Measurements from ENCODE around the gene DYNC1H1. TPM values are rescaled to one million over a fixed set of nuclear protein-coding genes. Genes with fewer than 3 reads are reported as not detected.

The DYNC1H1 gene
- total RNA-seq, 1 donor from 2014 or later: 496 TPM

DNA sequence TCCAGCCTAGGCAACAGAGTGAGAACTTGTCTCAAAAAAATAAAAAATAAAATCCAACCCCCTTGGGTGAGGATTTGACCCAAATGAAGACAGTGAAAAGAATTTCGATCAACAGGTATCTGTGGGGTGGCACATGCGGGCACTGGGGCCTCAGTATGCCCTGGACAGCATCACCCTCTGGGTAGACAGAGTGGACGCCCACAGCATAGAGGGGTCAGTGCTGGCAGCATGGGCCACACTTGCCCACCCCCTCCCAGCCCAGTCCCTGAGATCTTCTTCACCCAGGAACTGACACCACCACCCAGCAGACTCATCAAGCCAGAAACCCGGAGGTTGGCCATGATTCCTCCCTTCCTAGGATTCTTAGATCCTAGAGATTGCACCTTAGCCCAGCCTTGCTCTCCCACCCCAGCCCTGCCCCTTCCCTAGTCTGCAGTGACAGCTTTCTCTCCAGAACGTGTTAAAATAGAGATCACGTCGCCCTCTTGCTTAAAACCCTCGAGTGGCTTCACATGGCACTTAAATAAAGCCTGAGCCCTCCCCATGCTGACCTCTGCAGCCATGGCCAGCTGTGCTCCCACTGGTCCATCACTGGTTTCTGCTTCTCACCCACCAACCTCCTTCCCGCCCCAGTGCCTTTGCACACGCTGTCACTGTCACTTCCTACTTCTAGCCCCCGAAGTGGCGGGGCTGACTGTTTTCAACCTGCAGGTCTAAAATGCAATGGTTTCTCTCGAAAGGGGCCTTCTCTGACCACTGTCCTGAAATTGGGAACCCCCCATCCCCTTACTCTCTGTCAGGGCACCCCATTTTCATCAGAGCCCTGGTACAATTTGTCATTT lies 26.2 kb upstream of the DYNC1H1 start:
- ATAC-seq (no peak), DNase-seq (ENCODE audit: low spot score) (peak; percentile 27)

DNA sequence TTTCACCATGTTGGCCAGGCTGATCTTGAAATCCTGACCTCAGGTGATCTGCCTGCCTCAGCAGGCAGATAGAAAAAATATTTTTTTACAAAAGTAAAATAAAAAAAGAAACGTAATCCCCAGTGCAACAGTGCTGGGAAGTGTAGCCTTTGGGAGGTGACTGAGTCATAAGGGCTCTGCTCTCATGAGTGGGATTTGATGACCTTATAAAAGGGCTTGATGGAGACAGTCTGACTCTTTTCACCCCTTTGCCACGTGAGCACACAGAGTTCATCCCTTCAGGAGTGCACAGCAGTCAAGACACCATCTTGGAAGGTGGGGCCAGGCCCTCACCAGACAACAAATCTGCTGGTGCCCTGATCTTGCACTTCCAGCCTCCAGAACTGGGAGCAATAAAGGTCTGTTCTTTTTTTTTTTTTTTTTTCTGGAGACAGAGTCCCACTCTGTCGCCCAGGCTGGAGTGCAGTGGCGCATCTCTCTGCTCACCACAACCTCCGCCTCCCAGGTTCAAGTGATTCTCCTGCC lies 24.7 kb upstream of the DYNC1H1 start:
- intact Hi-C loops (cut with DNase I): no loop called here
- DNase-seq (ENCODE audit: low spot score): peak; percentile 17
- no peak for ATAC-seq

More for the DNA sequence above, 26.2 kb upstream of the DYNC1H1 start:
- intact Hi-C loops (cut with DNase I): no loop called here

DNA sequence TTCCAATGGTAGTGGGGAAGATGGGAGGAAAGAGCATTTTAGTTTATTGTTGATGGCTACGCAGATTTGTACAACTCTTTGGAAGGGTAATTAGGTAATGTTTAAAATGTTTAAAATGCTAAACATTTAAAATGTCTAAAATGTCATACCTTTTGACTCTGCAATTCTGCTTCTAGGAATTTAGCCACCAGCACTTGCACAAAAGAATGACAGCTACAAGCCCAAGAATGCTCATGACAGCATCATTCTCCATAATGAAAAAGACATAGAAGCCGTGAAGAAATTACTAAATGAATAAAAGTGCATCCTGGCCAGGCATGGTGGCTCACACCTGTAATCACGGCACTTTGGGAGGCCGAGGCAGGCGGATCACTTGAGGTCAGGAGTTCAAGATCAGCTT lies 19.9 kb upstream of the DYNC1H1 start:
- DNase-seq (ENCODE audit: low spot score): no peak
- intact Hi-C loops (cut with DNase I): no loop called here
- ATAC-seq: no peak

DNA sequence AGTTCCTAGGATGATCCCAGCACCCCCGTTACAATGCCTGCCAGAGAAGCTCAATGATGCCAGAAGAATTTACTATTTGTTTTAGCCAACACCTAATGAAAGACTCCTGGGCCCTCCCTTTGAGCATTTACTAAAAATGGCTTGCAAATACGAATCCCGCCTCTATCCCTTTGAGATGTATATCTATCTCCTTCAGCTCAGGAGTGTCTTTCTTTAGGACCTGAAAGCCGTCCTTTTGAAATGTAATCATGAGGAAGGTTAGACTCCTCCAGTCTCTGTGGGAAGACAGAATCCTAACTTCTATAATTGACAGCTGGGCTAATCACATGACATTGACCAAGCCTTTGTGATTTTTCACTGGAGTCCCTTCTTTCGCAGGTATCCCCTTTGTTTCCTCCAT lies 19.2 kb upstream of the DYNC1H1 start:
- no peak for DNase-seq (ENCODE audit: low spot score)
- intact Hi-C loops (cut with DNase I): no loop called here

DNA sequence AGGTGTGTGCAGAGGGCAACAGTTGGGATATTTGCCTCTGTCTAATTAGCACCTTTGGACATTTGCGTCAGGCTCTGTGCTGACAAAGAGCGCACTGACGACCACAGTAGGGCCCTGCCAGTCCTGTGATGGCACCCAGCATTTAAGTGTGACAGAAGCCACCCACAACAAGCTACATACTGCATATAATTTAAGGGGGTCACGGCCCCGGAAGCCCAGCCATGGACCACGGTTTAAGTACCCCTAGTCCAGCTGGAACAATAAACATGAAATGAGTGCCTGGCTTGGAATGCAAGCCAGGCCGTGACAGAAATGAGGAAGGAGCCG lies 16.8 kb upstream of the DYNC1H1 start:
- no peak for DNase-seq (ENCODE audit: low spot score)
- ATAC-seq: peak; percentile 11
- intact Hi-C loops (cut with DNase I): no loop called here

More for the DNA sequence above, 19.2 kb upstream of the DYNC1H1 start:
- ATAC-seq: no peak

DNA sequence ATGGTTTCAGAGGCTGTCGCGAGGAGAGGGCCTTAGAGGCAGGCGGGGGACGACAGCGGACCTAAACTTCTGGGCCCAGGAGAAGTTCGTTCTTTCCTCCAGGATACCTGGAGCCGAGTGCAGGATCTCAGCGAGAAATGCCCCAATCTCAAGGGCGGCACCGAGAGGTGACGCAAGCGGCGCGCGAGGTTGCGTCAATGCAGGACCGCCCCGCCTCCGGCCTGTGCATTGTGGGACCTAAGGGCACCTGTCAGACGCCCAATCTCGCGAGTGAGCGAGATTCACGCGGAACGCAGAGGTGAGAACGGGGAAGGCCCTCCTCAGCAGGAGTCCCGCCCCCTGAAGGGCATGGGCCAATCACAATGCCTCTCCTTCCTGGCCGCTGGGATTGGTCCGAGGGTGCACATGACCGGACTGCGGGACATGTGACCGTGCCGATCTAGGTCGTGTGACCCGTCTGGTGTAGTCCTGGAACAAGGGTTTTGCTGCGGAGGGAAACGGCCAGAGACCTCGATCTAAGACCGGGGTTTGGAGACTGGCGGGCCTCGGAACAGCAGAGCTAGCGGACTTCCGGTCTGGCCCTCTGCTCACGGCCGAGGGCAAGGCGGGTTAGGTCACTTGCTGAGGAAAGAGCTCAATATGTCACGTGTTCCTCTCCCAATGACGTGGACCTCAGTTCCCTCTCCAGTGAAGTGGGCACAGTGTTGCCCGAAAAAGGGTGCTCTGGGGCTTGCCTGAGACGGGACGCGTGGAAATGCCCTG lies 16.3 kb upstream of the DYNC1H1 start:
- intact Hi-C loops (cut with DNase I): no loop called here
- DNase-seq (ENCODE audit: low spot score): peak; percentile 100
- ATAC-seq: peak; percentile 99

DNA sequence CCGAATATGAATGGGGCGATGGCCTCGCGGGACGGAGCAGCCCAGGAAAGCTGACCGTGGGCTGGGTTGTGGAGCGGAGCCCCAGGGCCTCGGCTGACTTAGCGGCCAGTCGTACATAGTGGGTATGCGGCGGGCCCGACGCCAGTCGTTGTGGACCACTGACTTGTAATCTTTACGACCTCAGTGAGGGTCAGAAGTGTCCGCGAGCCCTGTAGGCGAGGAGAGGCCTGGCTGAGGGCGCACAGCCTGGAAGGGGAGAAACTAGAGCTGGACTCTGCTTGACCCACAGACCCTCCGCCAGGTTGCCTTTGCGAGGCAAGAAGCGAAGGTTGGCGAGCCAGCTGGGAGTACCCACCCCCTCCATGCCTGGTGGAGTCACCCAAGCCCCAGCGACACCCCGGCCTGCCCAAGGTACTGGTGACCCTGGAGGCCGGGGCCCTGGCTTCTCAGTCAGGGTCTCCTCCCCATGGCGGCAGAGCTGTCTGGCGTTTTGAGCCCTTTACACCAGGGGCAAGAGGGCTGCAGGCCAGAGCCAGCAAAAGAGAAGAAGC lies 15.6 kb upstream of the DYNC1H1 start:
- intact Hi-C loops (cut with DNase I): no loop called here
- ATAC-seq (peak; percentile 3), DNase-seq (ENCODE audit: low spot score) (peak; percentile 78)

DNA sequence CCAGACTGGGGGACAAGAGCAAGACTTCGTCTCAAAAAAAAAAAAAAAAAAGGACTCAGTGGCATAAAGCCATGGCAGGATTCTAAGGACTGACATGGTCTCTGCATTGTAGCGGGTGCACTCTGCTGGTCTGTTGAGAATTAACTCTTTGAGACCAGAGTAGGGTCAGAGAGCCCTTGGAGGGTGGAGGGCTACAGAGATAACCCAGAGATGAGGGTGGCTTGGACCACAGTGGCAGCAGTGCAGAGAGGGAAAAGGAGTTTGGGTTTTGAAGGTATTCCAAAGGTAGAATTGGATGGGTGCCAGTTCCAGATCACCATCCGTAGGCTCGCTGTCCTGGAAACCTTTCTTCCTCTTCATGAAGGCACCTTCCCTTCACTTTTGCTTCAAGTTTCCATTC lies 14.3 kb upstream of the DYNC1H1 start:
- intact Hi-C loops (cut with DNase I): no loop called here
- ATAC-seq: no peak
- peak; percentile 27 for DNase-seq (ENCODE audit: low spot score)

DNA sequence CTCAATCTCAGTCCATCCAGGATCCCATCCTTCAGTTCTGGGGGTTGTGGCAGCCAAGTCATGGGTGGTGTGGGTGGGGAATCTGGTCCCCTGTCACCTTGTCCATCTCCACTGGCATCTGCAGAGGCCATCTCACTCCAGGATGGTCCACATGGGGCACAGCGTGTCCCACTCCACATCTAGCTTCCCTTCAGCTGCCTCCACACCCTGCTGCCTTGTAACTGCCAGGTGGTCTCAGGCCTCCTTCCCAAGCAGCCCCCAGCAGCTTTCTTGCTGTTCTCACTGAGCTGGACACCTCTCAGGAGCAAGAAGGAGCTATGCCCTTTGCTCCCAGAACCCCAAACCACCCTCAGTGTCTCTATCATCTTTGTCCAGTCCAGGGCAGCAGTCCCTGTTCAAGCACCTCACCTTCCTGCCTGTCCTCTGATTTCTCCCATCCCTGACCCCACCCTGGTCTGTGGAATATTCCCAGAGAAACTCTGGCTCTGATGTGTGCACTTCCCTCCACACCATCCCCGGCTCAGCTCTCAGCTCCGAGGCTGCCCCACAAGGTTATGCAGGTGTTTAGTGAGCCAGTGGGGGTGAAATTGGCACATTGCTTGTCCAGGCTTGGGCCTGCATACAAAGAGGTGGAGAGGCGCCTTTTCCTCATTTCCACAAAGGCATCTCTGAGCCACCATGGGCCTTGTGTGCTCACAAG lies 13.7 kb upstream of the DYNC1H1 start:
- peak; percentile 50 for DNase-seq (ENCODE audit: low spot score)
- intact Hi-C loops (cut with DNase I): no loop called here

DNA sequence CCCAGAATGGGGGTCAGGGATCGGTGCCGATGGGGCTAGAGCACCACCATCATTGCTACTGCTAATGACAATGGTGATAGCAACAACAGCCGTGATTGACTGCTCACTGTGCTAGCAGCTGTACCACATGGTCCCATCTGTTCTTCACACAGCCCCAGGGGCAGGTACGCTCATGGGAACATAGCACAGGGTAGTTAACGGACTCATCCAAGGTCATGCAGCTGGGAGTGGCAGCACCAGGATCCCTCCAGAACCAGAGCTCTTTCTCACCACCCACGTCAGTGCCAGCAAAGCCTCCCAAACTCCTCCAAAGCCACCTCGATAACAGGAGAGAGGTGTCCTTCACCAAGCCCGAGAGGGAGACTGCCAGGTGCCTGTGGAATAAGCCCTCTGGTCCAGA lies 11.2 kb upstream of the DYNC1H1 start:
- ATAC-seq (no peak), DNase-seq (ENCODE audit: low spot score) (peak; percentile 49)
- intact Hi-C loops (cut with DNase I): no loop called here

More for the DNA sequence above, 13.7 kb upstream of the DYNC1H1 start:
- ATAC-seq: no peak

DNA sequence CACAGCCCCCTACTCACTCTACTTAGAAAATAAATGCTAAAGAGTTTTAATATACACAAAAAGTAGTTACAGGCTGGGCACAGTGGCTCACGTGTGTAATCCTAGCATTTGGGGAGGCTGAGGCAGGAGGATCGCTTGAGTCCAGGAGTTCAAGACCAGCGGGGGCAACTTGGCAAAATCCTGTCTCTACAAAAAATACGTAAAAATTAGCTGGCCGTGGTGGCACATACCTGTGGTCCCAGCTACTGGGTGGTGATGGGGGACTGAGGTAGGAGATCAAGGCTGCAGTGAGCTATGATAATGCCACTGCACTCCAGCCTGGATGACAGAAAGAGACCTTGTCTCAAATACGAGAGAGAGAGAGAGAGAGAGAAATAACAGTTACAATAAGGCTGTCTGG lies 9.9 kb upstream of the DYNC1H1 start:
- intact Hi-C loops (cut with DNase I): no loop called here
- ATAC-seq (no peak), DNase-seq (ENCODE audit: low spot score) (peak; percentile 30)

DNA sequence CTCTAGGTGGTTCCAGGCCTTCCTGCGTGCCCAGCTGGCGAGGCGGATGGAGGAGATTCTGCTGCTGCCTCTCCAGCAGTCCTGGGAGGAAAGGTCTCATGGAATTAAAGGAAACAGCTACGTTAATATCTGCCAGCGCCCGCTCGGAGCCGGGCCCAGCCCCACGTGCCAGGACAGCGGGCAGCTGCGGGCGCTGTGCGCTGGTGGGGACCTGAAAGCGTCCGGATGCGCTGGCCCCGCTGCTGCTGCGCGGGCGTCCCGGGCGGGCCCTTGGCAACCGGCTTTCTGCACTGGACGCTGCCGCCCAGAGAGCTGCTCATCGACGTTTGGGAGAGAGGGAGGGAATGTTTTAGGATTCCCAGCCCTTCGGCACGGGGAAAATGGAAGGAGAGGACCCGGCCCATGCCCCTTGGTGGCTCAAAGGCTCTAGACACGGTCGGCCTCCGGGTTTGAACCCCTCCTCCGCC lies 8.6 kb upstream of the DYNC1H1 start:
- intact Hi-C loops (cut with DNase I): no loop called here
- ATAC-seq (no peak), DNase-seq (ENCODE audit: low spot score) (peak; percentile 53)

DNA sequence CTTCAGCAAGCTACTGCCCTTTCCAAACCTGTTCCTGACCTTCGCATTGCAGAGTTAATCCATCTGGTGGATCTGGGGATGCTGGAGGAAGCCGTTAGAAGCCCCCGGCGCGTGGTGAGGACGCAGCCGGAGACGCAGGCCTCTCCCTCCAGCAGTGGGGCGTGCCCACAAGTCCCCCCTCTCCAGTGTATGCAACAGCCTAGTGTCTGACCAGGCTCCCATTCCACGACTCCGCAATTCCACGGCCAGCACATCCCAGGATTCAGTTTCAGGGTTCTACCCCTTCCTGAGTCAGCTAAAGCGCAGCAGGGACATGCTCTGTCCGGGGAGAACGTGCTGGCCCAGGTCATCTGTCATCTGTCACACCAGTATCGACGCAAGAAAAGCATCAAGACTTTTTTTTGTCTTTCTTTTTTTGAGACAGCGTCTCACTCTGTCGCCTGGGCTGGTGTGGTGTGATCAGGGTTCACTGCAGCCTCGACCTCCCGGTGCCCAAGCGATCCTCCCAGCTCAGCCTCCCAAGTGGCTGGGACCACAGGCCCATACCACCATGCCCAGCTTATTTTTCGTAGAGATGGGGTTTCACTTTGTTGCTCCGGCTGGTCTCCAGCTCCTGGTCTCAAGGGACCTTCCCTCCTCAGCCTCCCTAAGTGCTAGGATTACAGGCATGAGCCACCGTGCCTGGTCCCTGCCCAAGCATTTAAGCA lies 8.0 kb upstream of the DYNC1H1 start:
- intact Hi-C loops (cut with DNase I): no loop called here
- no peak for ATAC-seq
- DNase-seq (ENCODE audit: low spot score): peak; percentile 49

DNA sequence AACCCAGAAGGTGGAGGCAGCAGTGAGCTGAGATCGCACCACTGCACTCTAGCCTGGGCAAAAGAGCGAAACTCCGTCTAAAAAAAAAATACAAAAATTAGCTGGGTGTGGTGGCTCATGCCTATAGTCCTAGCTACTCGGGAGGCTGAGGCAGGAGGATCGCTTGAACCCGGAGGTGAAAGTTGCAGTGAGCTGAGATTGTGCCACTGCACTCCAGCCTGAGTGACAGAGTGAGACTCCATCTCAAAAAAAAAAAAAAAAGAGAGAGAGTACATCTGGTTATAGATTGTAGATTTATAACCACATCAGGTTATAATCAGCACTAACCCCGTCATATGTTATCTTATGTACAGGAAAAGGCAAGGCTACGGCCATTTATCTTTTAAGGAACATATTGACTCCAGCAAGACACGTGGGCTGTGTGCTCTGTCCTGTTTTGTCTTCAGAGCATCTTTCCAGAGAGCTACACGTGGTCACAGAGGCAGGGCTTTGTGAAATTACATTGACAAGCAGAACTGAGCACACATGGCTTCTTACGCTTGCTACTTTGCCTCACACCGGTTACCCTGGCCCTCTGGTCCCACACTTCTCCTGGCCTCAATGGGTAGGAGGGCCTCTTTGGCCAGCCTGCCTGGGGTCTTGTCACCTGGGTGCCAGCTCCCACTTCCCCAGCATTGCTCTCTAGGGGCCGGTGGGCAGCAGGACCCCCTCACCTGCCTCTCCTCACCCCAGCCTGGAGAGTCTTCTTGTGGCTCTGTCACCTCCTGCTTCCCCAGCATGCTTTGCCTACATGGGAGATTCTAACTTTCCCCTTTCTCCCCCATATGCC lies 6.8 kb upstream of the DYNC1H1 start:
- ATAC-seq: no peak
- intact Hi-C loops (cut with DNase I): no loop called here
- peak; percentile 31 for DNase-seq (ENCODE audit: low spot score)

DNA sequence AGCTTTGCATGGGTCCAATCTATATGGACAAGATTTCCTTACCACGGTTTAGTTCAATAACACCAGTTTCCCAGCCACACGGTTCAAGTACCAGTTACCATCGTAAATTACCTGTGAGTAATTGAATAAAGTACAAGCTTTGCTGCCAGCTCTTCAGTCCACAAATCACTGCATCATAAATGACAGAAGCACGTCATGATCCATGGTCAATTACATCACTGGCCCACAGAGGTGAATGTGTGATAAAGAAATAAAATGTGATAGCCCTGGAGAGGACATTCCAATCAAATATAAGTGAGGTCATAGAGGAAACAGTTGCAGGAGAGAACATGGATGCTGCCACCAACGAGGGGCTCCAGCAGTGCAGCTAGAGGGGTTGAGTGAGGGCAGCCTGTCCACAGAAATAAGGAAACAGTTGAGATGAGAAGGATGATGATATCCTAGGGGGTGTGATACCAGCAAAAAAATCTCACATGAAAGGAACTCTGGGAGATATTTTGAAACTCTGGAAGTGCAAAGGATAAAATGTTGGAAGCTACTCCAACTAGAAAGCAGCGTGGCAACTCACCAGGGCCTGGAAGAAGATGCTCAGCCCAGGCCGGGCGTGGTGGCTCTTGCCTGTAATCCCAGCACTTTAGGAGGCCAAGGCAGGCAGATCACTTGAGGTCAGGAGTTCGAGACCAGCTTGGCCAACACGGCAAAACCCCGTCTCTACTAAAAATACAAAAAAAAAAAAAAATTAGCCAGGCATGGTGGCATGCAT lies 5.8 kb upstream of the DYNC1H1 start:
- ATAC-seq (no peak), DNase-seq (ENCODE audit: low spot score) (peak; percentile 43)
- intact Hi-C loops (cut with DNase I): no loop called here

DNA sequence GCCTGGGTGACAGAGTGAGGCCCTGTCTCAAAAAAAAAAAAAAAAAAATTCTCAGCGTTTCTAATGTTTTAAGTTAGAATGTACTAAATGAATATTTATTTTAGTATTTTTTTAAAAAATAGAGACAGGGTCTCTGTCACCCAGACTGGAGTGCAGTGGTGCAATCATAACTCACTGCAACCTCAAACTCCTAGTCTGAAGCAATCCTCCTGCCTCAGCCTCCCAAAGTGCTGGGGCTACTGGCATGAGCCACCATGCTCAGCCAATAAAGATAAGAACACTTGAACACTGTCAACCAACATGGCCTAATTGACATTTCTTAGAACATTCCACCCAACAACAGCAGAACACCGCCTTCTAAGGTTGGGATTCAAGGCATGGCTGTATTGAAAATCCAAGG lies 5.1 kb upstream of the DYNC1H1 start:
- DNase-seq (ENCODE audit: low spot score) (no peak), ATAC-seq (no peak)
- intact Hi-C loops (cut with DNase I): no loop called here

DNA sequence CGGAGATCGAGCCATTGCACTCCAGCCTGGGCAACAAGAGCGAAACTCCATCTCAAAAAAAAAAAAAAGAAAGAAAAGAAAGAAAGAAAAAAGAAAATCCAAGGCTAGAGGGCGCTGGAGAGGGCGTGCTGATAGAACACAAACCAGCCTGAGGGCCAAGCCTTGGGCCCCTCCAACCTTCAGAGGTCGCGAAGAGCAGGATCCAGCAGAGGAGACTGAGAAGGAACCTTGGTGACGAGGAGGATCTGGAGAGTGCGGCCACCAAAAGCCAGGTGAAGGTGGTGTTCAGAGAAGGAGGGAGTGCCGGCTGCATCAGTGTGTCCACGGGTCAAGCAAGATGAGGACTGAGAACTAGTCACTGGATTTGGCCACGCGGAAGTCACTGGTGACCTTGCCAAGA lies 4.1 kb upstream of the DYNC1H1 start:
- DNase-seq (ENCODE audit: low spot score): peak; percentile 53
- intact Hi-C loops (cut with DNase I): no loop called here
- no peak for ATAC-seq
